ENCODE results near the gene CASP2.

CASP2 gene

DNA sequence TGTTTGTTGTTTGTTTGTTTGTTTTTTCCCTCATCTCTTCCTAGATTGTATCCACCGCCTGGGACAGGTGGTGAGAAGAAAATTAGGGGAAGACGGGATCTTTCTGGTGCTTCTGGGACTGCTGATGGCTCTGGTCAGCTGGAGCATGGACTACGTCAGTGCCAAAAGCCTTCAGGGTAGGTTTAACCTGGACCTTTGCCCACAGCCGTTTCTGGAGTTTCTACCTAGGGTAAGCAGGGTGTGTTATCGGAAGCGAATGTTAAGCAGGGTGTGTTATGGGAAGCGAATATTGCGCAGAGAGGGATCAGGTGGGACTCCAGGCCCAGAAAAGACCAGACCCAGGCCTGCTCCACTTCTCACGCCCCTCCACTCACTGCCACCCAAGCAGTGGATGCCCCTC, 32.5 kb downstream of the CASP2 start:
- no peaks in the 10 kb centered on the region for H3F3A ChIP-seq (ENCODE audit: insufficient read depth)
- H3K9ac ChIP-seq (ENCODE audit: low read length): no peak overlapping the region
- H3K27me3 ChIP-seq (ENCODE audit: low read length): no peaks in the 10 kb centered on the region
- H3K9me3 ChIP-seq (ENCODE audit: insufficient read depth, low read length): no peaks in the 10 kb centered on the region
- no peaks in the 10 kb centered on the region for H3K9me2 ChIP-seq (replicated peaks; ENCODE audit: insufficient read depth, low read length)
- H3K79me2 ChIP-seq (ENCODE audit: insufficient read depth, low read length): no peaks in the 10 kb centered on the region
- TF ChIP-seq EZH2phosphoT487 (conservative IDR thresholded peaks at IDR 0.05; ENCODE audit: low read length): no peak
- TF ChIP-seq, protein P1, sequence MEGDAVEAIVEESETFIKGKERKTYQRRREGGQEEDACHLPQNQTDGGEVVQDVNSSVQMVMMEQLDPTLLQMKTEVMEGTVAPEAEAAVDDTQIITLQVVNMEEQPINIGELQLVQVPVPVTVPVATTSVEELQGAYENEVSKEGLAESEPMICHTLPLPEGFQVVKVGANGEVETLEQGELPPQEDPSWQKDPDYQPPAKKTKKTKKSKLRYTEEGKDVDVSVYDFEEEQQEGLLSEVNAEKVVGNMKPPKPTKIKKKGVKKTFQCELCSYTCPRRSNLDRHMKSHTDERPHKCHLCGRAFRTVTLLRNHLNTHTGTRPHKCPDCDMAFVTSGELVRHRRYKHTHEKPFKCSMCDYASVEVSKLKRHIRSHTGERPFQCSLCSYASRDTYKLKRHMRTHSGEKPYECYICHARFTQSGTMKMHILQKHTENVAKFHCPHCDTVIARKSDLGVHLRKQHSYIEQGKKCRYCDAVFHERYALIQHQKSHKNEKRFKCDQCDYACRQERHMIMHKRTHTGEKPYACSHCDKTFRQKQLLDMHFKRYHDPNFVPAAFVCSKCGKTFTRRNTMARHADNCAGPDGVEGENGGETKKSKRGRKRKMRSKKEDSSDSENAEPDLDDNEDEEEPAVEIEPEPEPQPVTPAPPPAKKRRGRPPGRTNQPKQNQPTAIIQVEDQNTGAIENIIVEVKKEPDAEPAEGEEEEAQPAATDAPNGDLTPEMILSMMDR (IDR thresholded peaks at IDR 0.05; ENCODE audit: insufficient read depth, low read length, poor library complexity, severe bottlenecking): no peak
- H2AFZ ChIP-seq (ENCODE audit: low read depth, low read length, severe bottlenecking): no peak overlapping the region
- no peak overlapping the region for H3K4me3 ChIP-seq (ENCODE audit: insufficient read depth, low read length, poor library complexity, severe bottlenecking)
- no peak overlapping the region for H3K27ac ChIP-seq (ENCODE audit: low read depth, low read length)
- no peaks in the 10 kb centered on the region for H3K36me3 ChIP-seq (ENCODE audit: low read length)
- H4K20me1 ChIP-seq (ENCODE audit: low read depth, low read length): no peaks in the 10 kb centered on the region
- no peak overlapping the region for H3K4me2 ChIP-seq (ENCODE audit: low read depth, low read length, poor library complexity, severe bottlenecking)

DNA sequence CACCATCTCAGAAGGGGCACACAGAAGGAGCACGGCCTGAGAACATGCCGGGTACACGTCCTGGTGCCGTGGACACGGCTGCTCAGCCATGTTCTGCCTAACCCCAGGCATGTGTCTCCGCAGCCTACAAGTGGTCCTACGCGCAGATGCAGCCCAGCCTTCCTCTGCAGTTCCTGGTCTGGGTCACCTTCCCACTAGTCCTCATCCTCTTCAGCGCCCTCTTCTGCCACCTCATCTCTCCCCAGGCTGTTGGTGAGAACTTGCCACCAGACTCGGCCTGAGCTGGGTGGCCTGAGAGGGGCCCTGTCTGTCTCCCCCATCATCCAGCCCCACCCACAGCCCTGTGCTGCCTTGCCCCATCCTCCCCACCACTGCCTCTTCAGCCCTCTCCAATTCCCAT, 33.1 kb downstream of the CASP2 start:
- H3K4me2 ChIP-seq (ENCODE audit: low read depth, low read length, poor library complexity, severe bottlenecking): no peak overlapping the region
- H3K4me3 ChIP-seq (ENCODE audit: insufficient read depth, low read length, poor library complexity, severe bottlenecking): no peak overlapping the region
- H3K36me3 ChIP-seq (ENCODE audit: low read length): no peaks in the 10 kb centered on the region
- H2AFZ ChIP-seq (ENCODE audit: low read depth, low read length, severe bottlenecking): no peak overlapping the region
- no peak overlapping the region for H3K9ac ChIP-seq (ENCODE audit: low read length)
- TF ChIP-seq, protein P1 (IDR thresholded peaks at IDR 0.05; ENCODE audit: insufficient read depth, low read length, poor library complexity, severe bottlenecking): no peak
- no peaks in the 10 kb centered on the region for H3F3A ChIP-seq (ENCODE audit: insufficient read depth)
- no peak overlapping the region for H3K27ac ChIP-seq (ENCODE audit: low read depth, low read length)
- H3K9me3 ChIP-seq (ENCODE audit: insufficient read depth, low read length): no peaks in the 10 kb centered on the region
- H3K9me2 ChIP-seq (replicated peaks; ENCODE audit: insufficient read depth, low read length): no peaks in the 10 kb centered on the region
- no peaks in the 10 kb centered on the region for H3K79me2 ChIP-seq (ENCODE audit: insufficient read depth, low read length)
- no peaks in the 10 kb centered on the region for H3K27me3 ChIP-seq (ENCODE audit: low read length)
- no peaks in the 10 kb centered on the region for H4K20me1 ChIP-seq (ENCODE audit: low read depth, low read length)

DNA sequence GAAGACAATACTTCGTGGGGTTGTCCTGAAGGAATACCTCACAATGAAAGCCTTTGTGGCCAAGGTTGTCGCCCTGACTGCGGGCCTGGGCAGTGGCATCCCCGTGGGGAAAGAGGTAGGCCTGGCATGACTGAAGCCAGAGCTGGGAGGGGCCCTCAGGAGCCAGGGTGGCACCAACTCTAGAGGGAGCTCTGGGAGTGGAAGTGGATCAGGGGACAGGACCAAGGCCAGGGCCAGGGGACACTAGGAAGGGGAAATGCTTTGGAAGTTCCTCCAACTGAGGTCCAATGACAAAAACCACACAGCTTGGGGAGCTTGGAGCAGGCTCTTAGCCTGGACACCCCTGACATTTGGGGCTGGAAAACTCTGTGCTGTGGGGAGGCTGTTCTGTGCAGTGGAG, 33.6 kb downstream of the CASP2 start:
- TF ChIP-seq EZH2phosphoT487 (conservative IDR thresholded peaks at IDR 0.05; ENCODE audit: low read length): no peak
- TF ChIP-seq, protein P1 (IDR thresholded peaks at IDR 0.05; ENCODE audit: insufficient read depth, low read length, poor library complexity, severe bottlenecking): no peak
- Histone ChIP-seq H4K20me1 (ENCODE audit: low read depth, low read length) (no peaks in the 10 kb centered on the region), H3K9ac (ENCODE audit: low read length) (no peak overlapping the region)

More for the DNA sequence above, 33.6 kb downstream of the CASP2 start:
- Histone ChIP-seq H3K79me2 (ENCODE audit: insufficient read depth, low read length) (no peaks in the 10 kb centered on the region), H2AFZ (ENCODE audit: low read depth, low read length, severe bottlenecking) (no peak overlapping the region), H3K9me3 (ENCODE audit: insufficient read depth, low read length) (no peaks in the 10 kb centered on the region), H3K36me3 (ENCODE audit: low read length) (no peaks in the 10 kb centered on the region), H3F3A (ENCODE audit: insufficient read depth) (no peaks in the 10 kb centered on the region), H3K9me2 (replicated peaks; ENCODE audit: insufficient read depth, low read length) (no peaks in the 10 kb centered on the region), H3K4me2 (ENCODE audit: low read depth, low read length, poor library complexity, severe bottlenecking) (no peak overlapping the region), H3K27me3 (ENCODE audit: low read length) (no peaks in the 10 kb centered on the region), H3K27ac (ENCODE audit: low read depth, low read length) (no peak overlapping the region), H3K4me3 (ENCODE audit: insufficient read depth, low read length, poor library complexity, severe bottlenecking) (no peak overlapping the region)

Measured in SU-DHL-6 (cell line).